ENCODE results near the gene SMARCC2. TPM values are rescaled to one million over a fixed set of nuclear protein-coding genes. Genes with fewer than 3 reads are reported as not detected.

Gene SMARCC2
- total RNA-seq, 2 experiments from 2014 or later, result 68.3 to 137 TPM

GRCh38 chr12:56151672-56152131 lies 37.6 kb downstream of the SMARCC2 start:
- Histone ChIP-seq H3K36me3 (ENCODE audit: insufficient read depth, low read length) (peaks cover 12% of the 10 kb centered on the region; the same call in 1 of the 2 replicates), H4K20me1 (ENCODE audit: insufficient read depth, low read length) (no peaks in the 10 kb centered on the region), H3K4me3 (ENCODE audit: low read depth, low read length, poor library complexity, severe bottlenecking) (peak overlapping the region; percentile 77), H3K4me2 (ENCODE audit: low read length) (peak overlapping the region; percentile 95), H3K4me1 (ENCODE audit: insufficient read depth, low read length, poor library complexity, severe bottlenecking) (peaks cover 28% of the 10 kb centered on the region), H2AFZ (ENCODE audit: low read length) (peak overlapping the region; percentile 75; the same call in 1 of the 2 replicates), H3K9me2 (ENCODE audit: insufficient read depth, low read length) (no peaks in the 10 kb centered on the region), H3K9me3 (ENCODE audit: low read length) (no peaks in the 10 kb centered on the region), H3K27ac (ENCODE audit: low read depth, low read length, poor library complexity, severe bottlenecking) (peak overlapping the region; percentile 87), H3K79me2 (ENCODE audit: insufficient read depth, low read depth, low read length) (peaks cover 7% of the 10 kb centered on the region; the same call in 1 of the 2 replicates)
- BruUV-seq (replicated peaks), result TSS peak; percentile 86
- DNase-seq (ENCODE audit: low spot score), result peak; percentile 83
- ChIA-PET POLR2A (interaction anchor here (0.6 to 1.9 kb wide), 8 partner anchors 13 to 113 kb away, joined by 3 to 13 read pairs (median 3); partner anchors contain the start of genes ESYT1 and ZC3H10), CTCF (ENCODE audit: unreplicated experiment) (no interaction called here)
- intact Hi-C loops (cut with micrococcal nuclease; ENCODE audit: unreplicated experiment), result loop anchor here (1.0 kb wide), 2 partner anchors 25 to 32 kb away; no protein-coding TSS in a partner anchor
- TF ChIP-seq CTCF (conservative IDR thresholded peaks at IDR 0.05; ENCODE audit: low read length) (peak; percentile 74), EZH2phosphoT487 (IDR thresholded peaks at IDR 0.05; ENCODE audit: borderline replicate concordance, low read depth, low read length) (no peak)

- Histone ChIP-seq H3K4me1 (ENCODE audit: insufficient read depth, low read length, poor library complexity, severe bottlenecking) (peaks cover 26% of the 10 kb centered on the region), H2AFZ (ENCODE audit: low read length) (no peak overlapping the region), H3K4me2 (ENCODE audit: low read length) (0 out of 2 replicates have a peak overlapping the region, but pooled peaks have one; percentile 95), H3K79me2 (ENCODE audit: insufficient read depth, low read depth, low read length) (peaks cover 7% of the 10 kb centered on the region; the same call in 1 of the 2 replicates), H4K20me1 (ENCODE audit: insufficient read depth, low read length) (no peaks in the 10 kb centered on the region), H3K9me2 (ENCODE audit: insufficient read depth, low read length) (no peaks in the 10 kb centered on the region), H3K27ac (ENCODE audit: low read depth, low read length, poor library complexity, severe bottlenecking) (no peak overlapping the region), H3K4me3 (ENCODE audit: low read depth, low read length, poor library complexity, severe bottlenecking) (no peak overlapping the region), H3K9me3 (ENCODE audit: low read length) (no peaks in the 10 kb centered on the region), H3K36me3 (ENCODE audit: insufficient read depth, low read length) (peaks cover 8% of the 10 kb centered on the region)
- POLR2A ChIA-PET, result interaction anchor here (1.0 to 1.9 kb wide), 3 partner anchors 12 to 38 kb away, joined by 3 to 8 read pairs (median 6); no protein-coding TSS in a partner anchor
- TSS peak; percentile 8 for BruUV-seq (replicated peaks)
- intact Hi-C loops (cut with micrococcal nuclease; ENCODE audit: unreplicated experiment), result no loop called here
- DNase-seq (ENCODE audit: low spot score), result no peak
- CTCF ChIA-PET (ENCODE audit: unreplicated experiment), result no interaction called here
- TF ChIP-seq EZH2phosphoT487 (IDR thresholded peaks at IDR 0.05; ENCODE audit: borderline replicate concordance, low read depth, low read length) (no peak), CTCF (conservative IDR thresholded peaks at IDR 0.05; ENCODE audit: low read length) (no peak)
These were observed 38.7 kb downstream of the SMARCC2 start for GRCh38 chr12:56150563-56150962.
